ENCODE measurements around the gene CFAP161.
A peak's percentile ranks its signal among the peaks of the same experiment; 100 is the strongest.

The CFAP161 gene, protein sequence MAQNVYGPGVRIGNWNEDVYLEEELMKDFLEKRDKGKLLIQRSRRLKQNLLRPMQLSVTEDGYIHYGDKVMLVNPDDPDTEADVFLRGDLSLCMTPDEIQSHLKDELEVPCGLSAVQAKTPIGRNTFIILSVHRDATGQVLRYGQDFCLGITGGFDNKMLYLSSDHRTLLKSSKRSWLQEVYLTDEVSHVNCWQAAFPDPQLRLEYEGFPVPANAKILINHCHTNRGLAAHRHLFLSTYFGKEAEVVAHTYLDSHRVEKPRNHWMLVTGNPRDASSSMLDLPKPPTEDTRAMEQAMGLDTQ

DNA sequence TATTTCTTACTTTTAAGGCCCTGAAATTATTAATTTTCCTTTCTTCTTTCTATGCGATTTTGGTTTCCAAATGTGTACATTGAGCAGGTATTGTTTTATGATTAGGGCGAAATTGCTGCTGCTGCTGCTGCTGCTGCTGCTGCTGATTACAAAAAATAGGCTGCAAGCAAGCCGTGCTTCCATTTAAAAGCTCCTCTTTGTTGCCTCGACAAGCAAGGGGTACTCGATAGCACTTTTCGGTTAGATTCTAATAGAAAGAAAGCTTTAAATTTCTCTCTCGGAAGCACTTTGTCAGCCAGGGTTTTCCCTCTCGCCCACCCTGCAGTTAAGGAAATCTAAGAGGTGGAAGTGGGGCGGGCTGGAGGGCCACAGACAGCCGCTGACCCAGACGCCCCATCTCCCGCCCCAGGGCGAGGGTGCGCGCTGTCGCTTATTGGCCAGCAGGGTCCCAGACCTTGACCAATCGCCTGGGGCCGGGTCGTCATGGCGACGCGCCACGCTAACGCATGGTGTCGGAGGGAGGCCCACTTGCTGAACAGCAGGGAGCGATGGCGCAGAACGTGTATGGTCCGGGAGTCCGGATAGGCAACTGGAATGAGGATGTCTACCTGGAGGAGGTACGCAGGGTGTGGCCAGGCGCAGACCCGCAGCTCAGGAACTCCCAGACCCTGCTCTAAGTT lies at the start of gene CFAP161:
CFAP161 (plus strand) TSS at position 489 of the 680 bp plus-strand sequence; CDS start at position 549, 60 bp downstream.
- in situ Hi-C loops (cut with HindIII; ENCODE audit: low pct_ligation_motif_present, low pct_unique_long_range_greater_than_20kb, low sequenced_read_pairs), result no loop called here
- peak; percentile 62 for DNase-seq

- in situ Hi-C loops (cut with HindIII; ENCODE audit: low pct_ligation_motif_present, low pct_unique_long_range_greater_than_20kb, low sequenced_read_pairs), result no loop called here
- no peak for DNase-seq
Measured at GRCh38 chr15:81084716-81085115, 49.4 kb upstream of the CFAP161 start.

GRCh38 chr15:81085213-81085612 lies 48.9 kb upstream of the CFAP161 start:
- DNase-seq, result no peak
- in situ Hi-C loops (cut with HindIII; ENCODE audit: low pct_ligation_motif_present, low pct_unique_long_range_greater_than_20kb, low sequenced_read_pairs), result no loop called here

- in situ Hi-C loops (cut with HindIII; ENCODE audit: low pct_ligation_motif_present, low pct_unique_long_range_greater_than_20kb, low sequenced_read_pairs), result no loop called here
Measured at GRCh38 chr15:81085898-81086297, 48.2 kb upstream of the CFAP161 start.

GRCh38 chr15:81087066-81087465 lies 47.0 kb upstream of the CFAP161 start:
- no peak for DNase-seq
- in situ Hi-C loops (cut with HindIII; ENCODE audit: low pct_ligation_motif_present, low pct_unique_long_range_greater_than_20kb, low sequenced_read_pairs), result no loop called here

More at GRCh38 chr15:81085898-81086297, 48.2 kb upstream of the CFAP161 start:
- no peak for DNase-seq

DNA sequence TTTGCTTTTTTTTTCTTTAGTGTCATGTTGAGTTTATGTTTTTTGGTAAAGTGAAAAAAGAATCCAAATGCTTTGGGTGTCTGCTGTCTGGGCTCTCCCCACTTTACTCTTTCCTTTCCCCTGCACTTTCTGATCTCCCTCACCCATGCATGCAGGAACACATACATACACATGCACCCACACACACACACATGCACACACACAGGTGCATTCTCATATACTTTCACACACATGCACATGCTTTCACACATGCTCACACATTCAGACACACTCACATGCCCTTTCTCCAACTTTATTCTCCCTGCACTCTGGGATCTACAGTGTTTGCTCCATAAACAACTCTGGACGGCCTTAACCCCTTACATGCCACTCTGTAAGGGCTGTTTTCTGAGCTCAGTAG lies 46.4 kb upstream of the CFAP161 start:
- in situ Hi-C loops (cut with HindIII; ENCODE audit: low pct_ligation_motif_present, low pct_unique_long_range_greater_than_20kb, low sequenced_read_pairs), result no loop called here
- no peak for DNase-seq

DNA sequence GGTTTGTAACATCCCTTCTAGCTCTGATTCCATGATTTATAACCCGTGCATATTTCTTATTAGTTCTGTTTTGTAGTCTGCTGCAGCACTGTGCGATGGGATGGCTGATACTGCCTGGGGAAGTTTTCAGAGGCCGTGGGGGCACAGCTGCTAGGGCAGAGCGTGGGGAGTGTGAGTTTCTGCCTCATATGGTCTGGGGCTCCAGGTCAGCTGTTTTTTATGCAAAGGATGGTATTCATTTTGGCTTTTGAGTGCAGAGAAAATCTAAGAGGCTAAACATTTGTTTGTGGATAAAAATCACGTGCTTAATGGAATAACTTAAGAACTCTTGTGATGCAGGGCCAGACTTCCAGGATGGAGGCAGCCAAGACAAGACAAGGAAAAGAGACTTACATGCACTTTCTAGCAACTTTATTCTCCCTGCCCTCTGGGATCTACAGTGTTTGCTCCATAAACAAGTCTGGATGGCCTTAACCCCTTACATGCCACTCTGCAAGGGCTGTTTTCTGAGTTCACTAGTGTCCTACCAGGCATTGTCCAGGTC lies 45.5 kb upstream of the CFAP161 start:
- in situ Hi-C loops (cut with HindIII; ENCODE audit: low pct_ligation_motif_present, low pct_unique_long_range_greater_than_20kb, low sequenced_read_pairs), result no loop called here

DNA sequence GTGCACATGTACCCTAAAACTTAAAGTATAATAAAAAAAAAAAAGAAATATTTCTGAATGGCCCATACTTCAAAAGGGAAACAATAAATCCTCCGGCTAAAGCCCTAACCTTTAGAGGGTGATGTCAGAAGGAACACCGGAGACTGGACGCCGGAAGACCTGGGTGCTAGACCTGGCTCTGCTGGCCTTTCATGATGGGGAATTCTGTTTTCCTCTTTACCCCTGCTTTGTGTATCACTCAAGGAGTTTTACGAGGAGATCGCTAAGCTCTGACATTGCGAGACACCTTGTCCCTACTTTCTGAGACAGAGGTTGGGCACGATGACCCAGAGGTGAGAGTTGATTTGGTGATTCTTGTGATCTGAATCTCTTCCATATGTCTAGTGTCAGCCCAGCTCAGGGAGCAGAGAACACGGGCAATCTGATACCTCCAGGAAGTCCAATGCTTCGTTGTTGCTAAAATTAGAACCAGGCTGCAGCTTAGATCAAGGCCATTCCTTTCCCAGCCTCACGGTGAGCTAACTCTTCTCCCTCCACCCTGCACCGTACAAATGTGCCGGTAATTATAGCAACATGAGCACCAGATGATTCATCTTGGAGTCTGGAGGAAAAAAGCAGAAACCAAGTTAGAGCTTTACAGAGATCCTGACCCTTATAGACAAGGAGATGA lies 42.0 kb upstream of the CFAP161 start:
- in situ Hi-C loops (cut with HindIII; ENCODE audit: low pct_ligation_motif_present, low pct_unique_long_range_greater_than_20kb, low sequenced_read_pairs), result no loop called here
- no peak for DNase-seq

More for the DNA sequence above, 45.5 kb upstream of the CFAP161 start:
- no peak for DNase-seq

DNA sequence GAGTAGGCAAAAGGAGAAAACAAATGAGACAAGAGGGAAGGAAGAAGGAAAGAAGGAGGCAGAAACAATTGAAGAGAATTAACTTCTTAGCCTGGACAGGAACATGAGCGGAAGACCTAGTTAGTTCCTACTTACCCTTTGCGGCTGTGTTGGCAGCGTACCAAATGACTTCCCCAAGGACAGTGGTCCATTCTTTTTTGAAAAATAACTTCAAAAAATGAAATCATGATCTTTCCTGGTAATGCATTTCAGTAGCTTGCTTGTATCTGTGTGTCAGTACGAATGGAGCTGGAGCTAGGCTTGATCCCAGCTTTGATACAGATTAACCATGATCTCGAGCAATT lies 41.5 kb upstream of the CFAP161 start:
- no peak for DNase-seq
- in situ Hi-C loops (cut with HindIII; ENCODE audit: low pct_ligation_motif_present, low pct_unique_long_range_greater_than_20kb, low sequenced_read_pairs), result no loop called here

DNA sequence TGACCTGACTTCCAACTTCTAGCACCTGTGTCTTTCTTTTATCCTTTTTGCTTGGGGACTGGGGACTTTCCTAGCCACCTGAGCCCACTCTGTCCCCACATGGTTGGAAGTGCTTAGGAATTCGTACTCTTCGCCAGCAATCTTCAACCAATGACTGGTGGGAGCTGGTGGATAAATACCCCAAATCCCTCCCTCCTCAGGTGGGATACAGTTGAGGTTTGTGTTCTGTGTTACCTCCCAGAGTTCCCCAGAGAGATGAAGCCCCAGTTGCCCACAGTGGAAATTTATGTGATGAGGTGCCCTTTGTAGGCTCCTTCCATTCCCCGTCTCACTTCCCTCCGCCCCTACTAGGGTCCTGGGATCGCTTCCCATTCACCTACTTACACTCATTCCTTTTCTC lies 40.1 kb upstream of the CFAP161 start:
- in situ Hi-C loops (cut with HindIII; ENCODE audit: low pct_ligation_motif_present, low pct_unique_long_range_greater_than_20kb, low sequenced_read_pairs), result no loop called here
- no peak for DNase-seq

- DNase-seq, result no peak
Measured at GRCh38 chr15:81095690-81096365, 38.2 kb upstream of the CFAP161 start.

GRCh38 chr15:81096398-81096797 lies 37.7 kb upstream of the CFAP161 start:
- no peak for DNase-seq
- in situ Hi-C loops (cut with HindIII; ENCODE audit: low pct_ligation_motif_present, low pct_unique_long_range_greater_than_20kb, low sequenced_read_pairs), result no loop called here

More at GRCh38 chr15:81095690-81096365, 38.2 kb upstream of the CFAP161 start:
- in situ Hi-C loops (cut with HindIII; ENCODE audit: low pct_ligation_motif_present, low pct_unique_long_range_greater_than_20kb, low sequenced_read_pairs), result no loop called here

DNA sequence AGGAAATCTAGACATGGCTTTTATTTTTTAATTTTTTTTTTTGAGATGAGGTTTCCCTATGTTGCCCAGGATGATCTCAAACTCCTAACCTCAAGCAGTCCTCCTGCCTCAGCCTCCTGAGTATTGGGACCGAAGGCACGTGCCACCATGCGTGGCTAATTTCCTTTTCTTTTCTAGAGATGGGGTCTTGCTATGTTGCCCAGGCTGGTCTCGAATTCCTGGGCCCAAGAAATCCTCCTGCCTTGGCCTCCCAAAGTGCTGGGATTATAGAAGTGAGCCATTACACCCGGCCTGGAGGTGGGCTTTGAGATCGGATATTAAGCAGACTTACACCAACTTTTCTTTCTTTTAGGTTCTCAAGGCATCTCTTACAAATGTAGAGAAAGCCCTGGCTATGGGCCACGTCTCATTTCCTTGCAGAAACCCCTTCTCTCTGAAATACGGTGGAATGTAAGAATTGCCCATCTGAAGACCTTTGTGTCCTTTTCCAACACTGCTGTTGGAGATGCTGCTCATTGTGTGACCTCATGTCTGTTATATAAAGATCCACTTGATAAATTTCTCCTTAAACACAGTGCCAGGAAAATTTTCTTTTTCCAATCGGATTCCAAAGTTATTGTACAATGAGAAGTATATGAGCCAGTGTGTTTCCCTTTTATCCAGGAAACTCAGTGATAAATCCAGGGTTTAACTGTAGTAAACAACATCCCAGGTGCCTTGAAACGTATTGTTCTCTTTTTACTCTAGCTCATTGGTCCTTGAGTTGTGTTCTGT lies 36.8 kb upstream of the CFAP161 start:
- DNase-seq, result no peak
- in situ Hi-C loops (cut with HindIII; ENCODE audit: low pct_ligation_motif_present, low pct_unique_long_range_greater_than_20kb, low sequenced_read_pairs), result no loop called here

DNA sequence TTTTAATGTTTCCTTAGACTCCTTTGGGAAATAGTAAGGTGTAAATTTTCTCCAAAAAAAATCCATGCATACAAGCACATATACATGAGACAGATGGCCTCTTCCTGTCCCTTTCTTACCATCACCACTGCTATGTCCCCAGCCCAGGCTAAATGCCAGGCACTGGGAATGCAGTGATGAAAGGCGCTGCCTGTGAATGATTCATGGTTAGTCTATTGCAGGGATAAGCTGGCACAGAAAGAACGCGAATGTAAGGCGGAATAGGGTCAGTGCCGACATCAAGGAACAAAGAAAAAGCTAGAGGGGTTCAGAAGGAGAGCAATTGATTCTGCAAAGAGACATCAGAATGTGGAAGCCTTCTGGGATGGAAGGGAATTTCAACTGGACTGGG lies 36.2 kb upstream of the CFAP161 start:
- DNase-seq, result no peak
- in situ Hi-C loops (cut with HindIII; ENCODE audit: low pct_ligation_motif_present, low pct_unique_long_range_greater_than_20kb, low sequenced_read_pairs), result no loop called here

- in situ Hi-C loops (cut with HindIII; ENCODE audit: low pct_ligation_motif_present, low pct_unique_long_range_greater_than_20kb, low sequenced_read_pairs), result no loop called here
- DNase-seq, result no peak
Measured at GRCh38 chr15:81098349-81098748, 35.7 kb upstream of the CFAP161 start.

GRCh38 chr15:81098861-81099651 lies 35.0 kb upstream of the CFAP161 start:
- in situ Hi-C loops (cut with HindIII; ENCODE audit: low pct_ligation_motif_present, low pct_unique_long_range_greater_than_20kb, low sequenced_read_pairs), result no loop called here
- no peak for DNase-seq

Measured in ACHN (cell line).